ENCODE data around the gene ADAMTS13.

DNA sequence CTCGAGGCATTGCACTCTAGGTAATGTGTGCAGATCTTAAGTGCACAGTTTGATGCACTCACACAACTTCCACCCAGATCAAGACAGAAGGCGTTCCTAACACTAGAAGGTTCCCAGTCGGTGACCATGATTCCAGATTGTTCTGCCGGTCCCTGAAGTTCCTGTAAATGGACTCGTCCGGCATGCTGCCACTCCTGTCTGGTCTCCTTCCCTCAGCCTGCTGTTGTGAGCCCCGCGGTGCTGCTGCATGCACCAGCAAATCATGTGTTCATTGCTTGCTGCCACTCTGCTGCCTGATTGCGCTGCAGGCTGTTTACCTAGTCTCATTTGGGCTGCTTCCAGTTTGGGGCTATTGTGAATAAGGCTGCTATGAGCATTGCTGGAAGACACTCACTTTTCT lies 34.5 kb upstream of the ADAMTS13 start:
- TF ChIP-seq CTCF (IDR thresholded peaks at IDR 0.05; ENCODE audit: low read depth, low read length) (no peak), EZH2phosphoT487 (IDR thresholded peaks at IDR 0.05; ENCODE audit: low read depth) (no peak)

All from OCI-LY3 (cell line).